HepG2 (cell line): ENCODE data around the gene SPINK4. TPM values are rescaled to one million over a fixed set of nuclear protein-coding genes. Genes with fewer than 3 reads are reported as not detected.

ENCODE experiments used
- ADNP ChIP-seq: sonication (generic); formaldehyde crosslinking; IDR thresholded peaks from 2 replicates; pipeline ENCODE4 v1.4.0; 2020; ENCODE audit warnings: missing genetic modification reagents
- AKAP8 ChIP-seq: sonication (generic); formaldehyde crosslinking; IDR thresholded peaks from 2 replicates; pipeline ENCODE4 v1.5.1; 2020; ENCODE audit warnings: mild to moderate bottlenecking, missing genetic modification reagents
- ARID5B ChIP-seq: IDR thresholded peaks from 2 replicates; pipeline ENCODE4 v1.4.0; 2020; ENCODE audit warnings: mild to moderate bottlenecking, missing genetic modification reagents
- ATAD3A ChIP-seq: sonication (generic); formaldehyde crosslinking; IDR thresholded peaks from 2 replicates; pipeline ENCODE4 v1.4.0; 2020; ENCODE audit warnings: missing genetic modification reagents
- CEBPB ChIP-seq: IDR thresholded peaks from 2 replicates; pipeline ENCODE4 v1.6.1; 2011; ENCODE audit warnings: low read depth, low read length, improper control_type of control experiment, borderline replicate concordance
- FOXJ3 ChIP-seq: sonication (generic); formaldehyde crosslinking; IDR thresholded peaks from 2 replicates; pipeline ENCODE4 v1.4.0; 2020; ENCODE audit warnings: missing genetic modification reagents, mild to moderate bottlenecking, borderline replicate concordance
- GABPA ChIP-seq, 2 experiments: IDR thresholded peaks; 2 replicates each; pipeline ENCODE4 v1.6.1; 2011 to 2016; ENCODE audit warnings: low read depth in 2 of 2, low read length in 1 of 2, missing biosample characterization in 1 of 2, missing genetic modification characterization in 1 of 2
- HMG20B ChIP-seq: conservative IDR thresholded peaks from 2 replicates; pipeline ENCODE4 v1.6.1; 2016; ENCODE audit warnings: missing genetic modification reagents, missing compliant biosample characterization
- HNRNPL ChIP-seq: fragments of 200-400 bp; formaldehyde crosslinking; IDR thresholded peaks from 2 replicates; pipeline ENCODE4 v1.6.1; 2017; ENCODE audit warnings: mild to moderate bottlenecking, low read depth, low read length
- ISL2 ChIP-seq: sonication (generic); formaldehyde crosslinking; IDR thresholded peaks from 2 replicates; pipeline ENCODE4 v1.5.0; 2020; ENCODE audit warnings: missing genetic modification reagents
- KLF6 ChIP-seq: IDR thresholded peaks from 2 replicates; pipeline ENCODE4 v1.8.0; 2016; ENCODE audit warnings: missing biosample characterization, missing genetic modification reagents
- MAZ ChIP-seq, 2 experiments: sonication (generic) in 1 of 2; formaldehyde crosslinking in 1 of 2; IDR thresholded peaks; 2 replicates each; pipeline versions ENCODE4 v1.5.0 to v1.6.1; 2012 to 2020; ENCODE audit warnings: low read depth in 2 of 2, mild to moderate bottlenecking in 2 of 2, borderline replicate concordance in 1 of 2, improper control_type of control experiment in 1 of 2, low read length in 1 of 2, missing genetic modification reagents in 1 of 2, moderate library complexity in 1 of 2
- MEF2D ChIP-seq: sonication (generic); formaldehyde crosslinking; IDR thresholded peaks from 2 replicates; pipeline ENCODE4 v1.5.1; 2020; ENCODE audit warnings: mild to moderate bottlenecking, missing genetic modification reagents
- MXD4 ChIP-seq: IDR thresholded peaks from 2 replicates; pipeline ENCODE4 v1.6.1; 2016; ENCODE audit warnings: mild to moderate bottlenecking, missing biosample characterization, missing genetic modification reagents
- RCOR2 ChIP-seq: IDR thresholded peaks from 2 replicates; pipeline ENCODE4 v1.6.1; 2016; ENCODE audit warnings: missing biosample characterization, missing genetic modification reagents
- STAT5B ChIP-seq: sonication (generic); formaldehyde crosslinking; IDR thresholded peaks from 2 replicates; pipeline ENCODE4 v1.4.0; 2020; ENCODE audit warnings: missing genetic modification reagents
- ZNF142 ChIP-seq: sonication (generic); formaldehyde crosslinking; IDR thresholded peaks from 2 replicates; pipeline ENCODE4 v1.4.0; 2020; ENCODE audit warnings: missing genetic modification reagents
- ZNF350 ChIP-seq: sonication (generic); formaldehyde crosslinking; IDR thresholded peaks from 2 replicates; pipeline ENCODE4 v1.4.0; 2020; ENCODE audit warnings: mild to moderate bottlenecking, low read depth, missing genetic modification reagents, borderline replicate concordance
- ZNF782 ChIP-seq: sonication (generic); formaldehyde crosslinking; IDR thresholded peaks from 2 replicates; pipeline ENCODE4 v1.4.0; 2020; ENCODE audit warnings: missing genetic modification reagents, mild to moderate bottlenecking, borderline replicate concordance
- ZNF850 ChIP-seq: sonication (generic); formaldehyde crosslinking; conservative IDR thresholded peaks from 2 replicates; pipeline ENCODE4 v1.9.0; 2021; ENCODE audit warnings: mild to moderate bottlenecking, missing genetic modification reagents
- polyA plus RNA-seq, 8 experiments: library from polyadenylated mRNA; depleted of rRNA in 3 of 8; stranded (reverse) in 7 of 8; unstranded in 1 of 8; fragments of >200 nt; fragmentation: Illumina TruSeq in 4 of 8; extraction: Trizol in 4 of 8; gene quantifications; 2 replicates each; pipeline versions ENCODE4 v1.2.1 to v1.2.3, GENCODE V29; 2011 to 2016; ENCODE audit warnings: low read depth in 4 of 8, missing spikeins in 1 of 8, mixed read lengths in 1 of 8; ENCODE audit not compliant: insufficient read depth in 1 of 8
- total RNA-seq, 5 experiments: library from RNA; depleted of rRNA; stranded (reverse); fragments of >200 nt; fragmentation: Illumina TruSeq; extraction: Trizol; gene quantifications; 2 replicates each; pipeline ENCODE4 v1.2.3, GENCODE V29; 2016; ENCODE audit warnings: low read depth in 1 of 5

Gene SPINK4
- total and polyA plus RNA-seq, 2 of the 13 experiments (the other 11 are each of a cell fraction or from before 2014, with no cell fraction given), result 0.53 to 3.4 TPM

DNA sequence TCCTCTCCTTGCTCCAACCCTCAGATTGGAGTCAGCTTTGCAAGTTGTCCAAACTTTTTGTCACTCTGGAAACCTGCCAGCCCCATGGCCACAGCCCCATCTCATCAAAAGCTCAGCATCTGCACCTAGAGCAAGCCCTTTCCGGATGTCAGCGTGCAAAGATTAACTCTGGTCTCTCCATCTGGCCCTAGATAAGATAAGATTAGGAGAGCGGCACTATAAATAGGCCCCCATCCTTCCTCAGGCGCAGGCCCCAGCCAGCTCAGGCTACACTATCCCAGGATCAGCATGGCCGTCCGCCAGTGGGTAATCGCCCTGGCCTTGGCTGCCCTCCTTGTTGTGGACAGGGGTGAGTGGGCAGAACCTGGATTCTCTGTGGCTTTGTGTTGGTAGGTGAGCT lies at the start of gene SPINK4 (continued):
- TF ChIP-seq MXD4 (CRISPR knock-in tag) (no peak), ZNF350 (peak; percentile 40; the same call in 1 of the 2 replicates), AKAP8 (CRISPR knock-in tag) (no peak), MAZ (IDR thresholded peaks at IDR 0.05; ENCODE audit: borderline replicate concordance, low read depth, low read length) (no peak), MAZ (CRISPR knock-in tag; IDR thresholded peaks at IDR 0.05; ENCODE audit: low read depth) (no peak), ARID5B (CRISPR knock-in tag) (no peak), ZNF142 (CRISPR knock-in tag) (no peak), ZNF782 (CRISPR knock-in tag) (0 out of 2 replicates have a peak, but pooled peaks have one; percentile 29), KLF6 (CRISPR knock-in tag) (no peak), ZNF850 (CRISPR knock-in tag) (no peak), ISL2 (CRISPR knock-in tag) (0 out of 2 replicates have a peak, but pooled peaks have one; percentile 15), GABPA (IDR thresholded peaks at IDR 0.05; ENCODE audit: low read depth, low read length) (no peak), GABPA (CRISPR knock-in tag; IDR thresholded peaks at IDR 0.05; ENCODE audit: low read depth) (no peak), STAT5B (CRISPR knock-in tag) (no peak), CEBPB (no peak), FOXJ3 (CRISPR knock-in tag) (no peak), ADNP (CRISPR knock-in tag) (no peak), HMG20B (CRISPR knock-in tag) (no peak), RCOR2 (CRISPR knock-in tag) (no peak), MEF2D (CRISPR knock-in tag) (peak; percentile 51; the same call in 1 of the 2 replicates), ATAD3A (CRISPR knock-in tag) (no peak), HNRNPL (no peak)
